NCI-H146 (cell line): Measurements from ENCODE around the gene MAGEA2B.
"Not testable (repeated sequence)": the region's sequence is repeated elsewhere in the genome, so short reads cannot be mapped to it uniquely, and the experiment has no call there.

Experiments used
- DNase-seq: peaks from one replicate; lab custom pipeline; 2025; lab: John Stamatoyannopoulos, UW

Gene MAGEA2B

GRCh38 chrX:152758918-152759317 lies 44.5 kb downstream of the MAGEA2B start, which contains the start of gene CSAG3:
TSS of gene CSAG3 (plus strand) at chrX:152759218.
- not testable (repeated sequence) for DNase-seq

- not testable (repeated sequence) for DNase-seq
These were observed 45.1 kb downstream of the MAGEA2B start for GRCh38 chrX:152759544-152759943.

GRCh38 chrX:152761582-152761981 lies 47.2 kb downstream of the MAGEA2B start:
- DNase-seq = not testable (repeated sequence)

DNA sequence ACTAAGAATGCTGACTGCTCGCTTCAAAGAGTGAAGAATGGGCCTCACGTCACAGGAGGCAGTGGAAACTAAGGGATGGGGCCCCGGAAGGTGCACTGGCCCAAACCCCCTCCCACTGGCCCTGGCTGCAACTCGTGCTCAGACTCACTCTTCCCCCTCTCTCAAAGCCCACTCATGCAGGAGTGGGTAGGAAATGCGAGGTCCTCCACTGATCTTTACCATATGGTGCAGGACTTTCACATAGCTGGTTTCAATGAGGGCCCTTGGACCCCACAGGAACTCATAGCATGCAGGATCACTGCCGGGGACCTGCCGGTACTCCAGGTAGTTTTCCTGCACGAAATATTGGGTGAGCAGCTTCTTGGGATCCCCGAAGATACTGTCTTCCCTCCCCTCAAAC lies 52.1 kb downstream of the MAGEA2B start:
- DNase-seq = not testable (repeated sequence)
